GM19239 (cell line): ENCODE results near the gene HIF1A.
"Not testable (repeated sequence)": the region's sequence is repeated elsewhere in the genome, so short reads cannot be mapped to it uniquely, and the experiment has no call there.

Experiments
- DNase-seq: peaks from one replicate; pipeline ENCODE4 v3.0.0; 2011; ENCODE audit warnings: low spot score; ENCODE audit not compliant: insufficient read length
- FAIRE-seq: peaks from 2 replicates; lab custom pipeline; 2011; peaks lifted over from hg19 to GRCh38; lab: Jason Lieb, UNC

HIF1A gene

DNA sequence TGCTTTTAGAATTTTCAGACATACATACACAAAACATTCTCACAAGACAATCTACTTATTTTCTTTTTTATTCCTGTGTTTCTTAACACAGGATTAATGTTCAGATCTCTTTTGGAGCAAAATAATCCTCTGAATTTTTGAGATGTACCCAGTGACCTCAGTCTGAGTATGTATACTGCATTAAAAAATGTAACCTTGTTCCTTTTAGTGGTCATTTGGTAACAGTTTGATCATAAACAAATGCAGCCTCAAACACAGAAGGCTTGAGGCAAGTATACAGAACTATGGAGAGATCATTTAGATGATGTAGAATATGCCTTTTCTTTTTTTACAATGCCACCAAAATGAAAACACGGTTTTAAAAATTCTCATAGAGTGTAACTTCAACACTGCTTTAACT is 9.7 kb downstream of the HIF1A start:
- FAIRE-seq: peak; percentile 65
- no peak for DNase-seq

DNA sequence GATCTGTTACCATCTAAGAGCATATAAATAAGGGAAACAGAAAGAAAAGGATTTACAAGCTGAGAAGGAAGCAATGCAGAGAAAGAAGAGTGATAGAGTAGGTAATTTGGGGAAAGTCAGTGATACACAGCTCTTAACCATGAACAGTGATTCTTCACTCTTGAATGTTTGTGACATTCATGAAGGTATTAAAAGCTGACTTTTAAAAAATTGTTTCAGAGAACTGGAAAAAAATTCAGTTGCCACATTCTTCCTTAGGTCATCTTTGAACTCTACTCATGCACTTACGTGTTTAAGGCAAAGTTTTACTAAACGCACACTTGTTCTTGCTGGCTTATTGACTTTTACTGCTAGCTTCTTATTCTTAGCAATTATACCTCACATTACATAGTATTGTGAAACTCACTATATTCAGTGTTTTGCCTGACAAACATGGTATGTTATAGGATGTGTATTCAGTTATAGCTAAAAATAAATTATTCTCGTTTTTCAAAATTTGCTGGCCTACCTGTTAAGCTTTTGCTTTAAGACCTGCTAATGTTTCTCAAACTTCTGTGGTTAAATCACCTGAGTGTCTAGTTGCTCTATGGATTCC is 10.9 kb downstream of the HIF1A start:
- DNase-seq (no peak), FAIRE-seq (peak; percentile 85)

DNA sequence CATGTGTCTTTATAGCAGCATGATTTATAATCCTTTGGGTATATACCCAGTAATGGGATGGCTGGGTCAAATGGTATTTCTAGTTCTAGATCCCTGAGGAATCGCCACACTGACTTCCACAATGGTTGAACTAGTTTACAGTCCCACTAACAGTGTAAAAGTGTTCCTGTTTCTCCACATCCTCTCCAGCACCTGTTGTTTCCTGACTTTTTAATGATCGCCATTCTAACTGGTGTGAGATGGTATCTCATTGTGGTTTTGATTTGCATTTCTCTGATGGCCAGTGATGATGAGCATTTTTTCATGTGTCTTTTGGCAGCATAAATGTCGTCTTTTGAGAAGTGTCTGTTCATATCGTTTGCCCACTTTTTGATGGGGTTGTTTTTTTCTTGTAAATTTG is 12.5 kb downstream of the HIF1A start:
- not testable (repeated sequence) for DNase-seq, FAIRE-seq

DNA sequence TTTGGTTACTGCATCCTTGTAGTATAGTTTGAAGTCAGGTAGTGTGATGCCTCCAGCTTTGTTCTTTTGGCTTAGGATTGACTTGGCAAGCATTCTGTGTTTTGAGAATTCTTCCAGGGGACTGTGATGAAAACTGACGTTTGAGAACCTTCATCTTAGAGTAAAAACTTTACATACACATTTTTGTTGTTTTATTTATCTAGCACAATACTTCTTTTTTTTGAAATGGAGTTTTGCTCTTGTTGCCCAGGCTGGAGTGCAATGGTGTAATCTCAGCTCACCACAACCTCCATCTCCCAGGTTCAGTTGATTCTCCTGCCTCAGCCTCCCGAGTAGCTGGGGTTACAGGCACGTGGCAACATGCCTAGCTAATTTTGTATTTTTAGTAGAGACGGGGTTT is 13.4 kb downstream of the HIF1A start:
- DNase-seq, FAIRE-seq: not testable (repeated sequence)

DNA sequence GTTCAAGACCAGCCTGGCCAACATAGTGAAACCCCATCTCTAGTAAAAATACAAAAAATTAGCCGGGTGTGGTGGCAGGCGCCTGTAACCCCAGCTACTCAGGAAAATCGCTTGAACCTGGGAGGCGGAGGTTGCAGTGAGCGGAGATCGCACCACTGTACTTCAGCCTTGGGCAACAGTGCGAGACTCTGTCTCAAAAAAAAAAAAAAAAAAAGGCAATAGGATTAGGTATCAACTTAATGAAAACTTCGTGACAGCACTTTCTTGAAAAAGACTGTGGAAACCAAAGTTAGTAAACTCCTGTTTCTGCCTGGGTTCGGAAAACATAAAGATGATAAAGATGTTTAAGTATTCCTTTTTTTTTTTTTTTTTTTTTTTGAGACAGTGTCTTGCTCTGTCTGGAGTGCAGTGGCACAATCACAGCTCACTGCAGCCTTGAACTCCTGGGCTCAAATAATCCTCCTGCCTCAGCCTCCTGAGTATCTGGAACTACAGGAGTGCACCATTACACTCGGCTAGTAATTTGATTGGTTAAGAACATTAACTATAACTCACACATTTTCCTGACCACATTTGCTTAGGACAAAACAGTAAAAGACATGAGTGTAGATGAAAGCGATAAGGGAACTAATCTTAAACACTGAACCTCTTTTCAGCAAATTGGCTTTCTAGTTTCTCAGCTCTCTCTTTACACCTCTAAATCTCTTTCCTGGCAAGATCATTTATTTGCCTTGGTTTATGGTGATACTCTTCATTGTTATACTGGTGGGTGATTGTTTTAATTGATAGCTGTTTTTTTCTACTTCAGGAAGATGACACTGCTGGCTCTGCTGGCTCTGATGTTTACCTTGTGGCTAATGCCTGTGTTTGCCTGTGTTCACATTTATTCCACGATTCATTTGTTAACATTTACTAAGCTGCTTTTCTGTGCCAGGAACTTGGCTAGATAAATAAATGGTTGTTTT is 15.8 kb downstream of the HIF1A start:
- DNase-seq: no peak
- FAIRE-seq: peak; percentile 21

DNA sequence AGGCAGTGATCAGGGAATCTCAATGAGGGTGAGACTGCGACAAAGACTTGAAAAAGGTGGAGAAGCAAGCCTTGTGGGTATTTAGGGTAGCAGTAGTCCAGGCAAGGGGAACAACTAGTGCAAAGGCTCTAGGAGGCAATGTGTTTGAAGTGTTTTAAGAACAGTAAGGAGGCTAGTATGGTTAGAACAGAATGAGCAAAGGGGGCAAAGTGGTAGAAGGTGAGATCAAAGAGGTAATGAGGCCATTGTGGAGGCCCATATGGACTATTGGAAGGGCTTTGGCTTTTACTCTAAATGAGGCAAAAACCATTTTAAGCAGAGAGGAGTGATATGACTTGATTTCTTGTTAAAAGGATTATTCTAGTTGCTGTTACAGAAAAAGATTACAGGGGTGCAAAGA is 16.8 kb downstream of the HIF1A start:
- FAIRE-seq: peak; percentile 26
- no peak for DNase-seq

DNA sequence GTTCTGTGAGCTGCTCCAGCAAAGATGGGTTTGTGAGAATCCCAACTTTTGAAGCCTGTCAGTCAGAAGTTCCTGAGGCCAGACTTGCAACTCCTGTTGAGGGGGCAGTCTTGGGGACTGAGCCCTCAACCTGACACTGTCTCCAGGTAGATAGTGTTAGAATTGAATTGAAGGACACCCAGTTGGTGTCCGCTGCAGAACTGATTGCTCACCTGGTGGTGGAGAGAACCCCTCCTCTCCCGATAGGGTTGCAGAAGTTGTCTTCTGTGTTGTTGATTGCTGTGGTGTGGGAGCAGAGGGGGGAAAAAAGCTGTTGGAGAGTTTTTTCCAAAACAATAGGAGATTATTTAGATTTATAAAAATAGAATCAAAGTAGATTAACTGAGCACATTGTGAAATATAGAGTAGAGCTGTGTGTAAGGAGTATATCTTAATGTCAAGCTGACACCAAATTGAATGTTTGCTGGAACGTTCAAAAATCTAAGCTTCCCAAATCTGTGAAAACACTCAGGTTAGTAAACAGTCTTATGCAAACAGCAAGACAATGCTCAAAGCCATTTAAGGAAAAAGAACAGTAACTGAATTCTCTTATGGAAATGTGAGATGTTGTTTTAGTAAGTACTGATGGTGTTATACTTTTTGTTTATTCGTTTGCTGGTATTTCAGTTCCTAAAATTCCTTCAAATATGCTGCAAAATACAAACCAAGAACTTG is 18.6 kb downstream of the HIF1A start:
- no peak for DNase-seq
- no peak for FAIRE-seq

DNA sequence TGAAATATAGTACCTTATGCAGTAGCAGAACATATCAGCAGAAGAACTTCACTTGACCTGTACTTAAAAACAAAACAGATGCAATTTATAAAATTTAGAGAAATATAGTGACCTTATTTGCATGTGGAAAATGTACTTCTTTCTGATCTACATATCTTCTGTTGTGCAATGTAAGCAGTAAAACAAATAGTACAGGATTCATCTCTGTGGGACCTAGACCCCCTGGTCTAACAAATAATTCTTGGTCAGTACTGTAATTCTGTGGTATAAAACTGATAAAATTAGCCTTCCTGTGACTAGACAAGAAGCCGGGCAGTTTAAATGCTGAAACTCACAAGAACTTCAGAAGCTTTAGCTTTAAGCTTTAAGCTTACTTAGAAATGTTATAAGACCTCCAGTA is 21.6 kb downstream of the HIF1A start:
- FAIRE-seq (peak; percentile 21), DNase-seq (no peak)

DNA sequence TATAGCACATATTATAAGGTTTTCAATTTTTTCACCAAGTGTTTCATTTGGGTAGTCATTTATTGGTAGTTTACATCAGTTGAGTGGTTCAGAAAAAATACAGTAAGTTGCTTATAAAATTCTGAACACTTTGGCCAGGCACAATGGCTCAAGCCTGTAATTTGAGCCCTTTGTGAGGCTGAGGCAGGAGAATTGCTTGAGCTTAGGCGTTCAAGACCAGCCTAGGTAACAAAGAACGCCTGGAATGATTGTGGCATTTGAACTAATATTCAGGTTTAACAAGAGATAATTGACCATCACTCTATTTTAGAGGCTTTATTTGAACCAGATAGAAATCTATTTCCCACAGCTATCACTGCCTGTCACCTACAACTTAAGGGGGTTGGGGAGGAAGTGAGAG is 22.7 kb downstream of the HIF1A start:
- FAIRE-seq (peak; percentile 53), DNase-seq (no peak)

DNA sequence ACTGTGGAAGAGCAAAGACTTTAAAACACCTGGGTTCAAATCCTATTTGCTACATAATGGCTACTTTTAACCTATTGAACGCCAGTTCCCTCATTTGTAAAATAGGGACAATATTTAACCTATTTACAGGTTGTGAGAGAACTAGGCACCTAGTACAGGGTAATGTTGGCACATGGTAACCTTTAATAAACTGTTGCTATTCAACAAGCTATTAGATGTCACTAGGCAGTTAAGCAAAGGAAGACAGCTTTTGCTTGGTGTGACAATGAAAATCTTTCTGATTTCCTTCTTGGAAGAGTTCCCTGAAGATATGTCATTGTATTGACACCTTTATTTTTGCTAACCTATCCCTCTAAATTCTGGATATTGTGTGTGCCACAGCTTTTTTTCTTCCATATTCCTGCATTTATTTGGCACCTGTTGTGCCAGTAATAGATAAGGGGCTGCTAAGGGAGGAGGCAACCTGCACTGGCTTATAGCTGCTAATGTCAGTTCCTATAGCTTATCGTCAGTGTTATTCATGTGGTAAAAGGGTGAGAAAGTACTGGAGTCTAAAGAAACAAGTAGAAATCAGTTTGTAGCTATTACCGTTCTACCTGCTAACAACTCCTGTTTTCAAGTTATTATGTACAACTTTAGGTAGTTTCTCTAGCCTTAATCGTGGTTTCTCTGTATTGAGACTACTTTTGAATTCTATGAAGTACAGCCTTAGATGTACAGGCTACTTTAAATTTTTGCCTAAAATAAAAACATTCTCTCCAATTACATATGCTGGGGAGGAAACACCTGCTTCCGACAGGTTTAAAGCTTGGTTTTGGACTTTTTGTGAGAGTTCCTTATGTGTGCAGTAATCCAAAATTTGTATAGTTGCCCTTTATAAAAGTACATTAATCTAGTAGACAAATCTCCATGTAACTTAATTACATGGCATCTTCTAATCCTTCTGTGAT is 24.3 kb downstream of the HIF1A start:
- no peak for DNase-seq
- peak; percentile 76 for FAIRE-seq

DNA sequence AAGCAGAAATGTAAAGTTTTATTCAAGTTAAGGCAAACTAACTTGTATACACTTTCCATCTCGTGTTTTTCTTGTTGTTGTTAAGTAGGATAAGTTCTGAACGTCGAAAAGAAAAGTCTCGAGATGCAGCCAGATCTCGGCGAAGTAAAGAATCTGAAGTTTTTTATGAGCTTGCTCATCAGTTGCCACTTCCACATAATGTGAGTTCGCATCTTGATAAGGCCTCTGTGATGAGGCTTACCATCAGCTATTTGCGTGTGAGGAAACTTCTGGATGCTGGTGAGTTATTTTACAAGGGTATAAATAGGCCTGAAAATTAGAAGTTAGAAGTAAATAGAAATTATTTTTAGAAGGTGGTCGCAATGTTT is 25.0 kb downstream of the HIF1A start:
- DNase-seq: no peak
- FAIRE-seq: peak; percentile 73

DNA sequence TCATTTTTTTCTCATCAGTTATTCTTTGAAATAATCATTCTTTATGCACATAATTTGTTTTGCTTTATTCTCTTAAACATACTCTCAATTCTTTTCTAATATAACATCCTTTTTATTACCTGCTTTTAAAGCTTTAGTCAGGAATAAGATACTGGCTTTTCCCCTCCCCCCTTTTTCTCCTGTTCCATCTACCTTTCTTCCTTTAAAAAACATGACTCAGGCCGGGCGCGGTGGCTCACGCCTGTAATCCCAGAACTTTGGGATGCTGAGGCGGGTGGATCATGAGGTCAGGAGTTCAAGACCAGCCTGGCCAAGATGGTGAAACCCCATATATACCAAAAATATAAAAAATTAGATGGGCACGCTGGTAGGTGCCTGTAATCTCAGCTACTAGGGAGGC is 25.4 kb downstream of the HIF1A start:
- DNase-seq: no peak
- no peak for FAIRE-seq

DNA sequence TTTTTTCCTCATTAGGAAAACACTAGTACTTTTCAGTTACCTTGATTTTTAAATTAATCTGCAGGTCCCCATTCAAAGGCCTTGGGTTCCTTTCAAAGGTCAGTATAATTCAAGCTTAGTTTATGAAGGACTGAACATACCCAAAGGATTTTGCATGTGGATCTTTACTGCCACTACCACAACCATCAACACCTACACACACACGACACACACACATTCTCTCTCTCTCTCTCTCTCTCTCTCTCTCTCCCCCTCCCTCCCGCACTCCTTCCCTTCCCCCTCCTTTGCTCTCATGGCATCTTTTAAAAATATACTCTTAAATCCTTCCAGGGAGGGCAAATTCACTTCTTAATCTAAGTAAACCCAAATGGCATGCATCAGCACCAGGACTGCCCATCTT is 28.8 kb downstream of the HIF1A start:
- FAIRE-seq (no peak), DNase-seq (no peak)

DNA sequence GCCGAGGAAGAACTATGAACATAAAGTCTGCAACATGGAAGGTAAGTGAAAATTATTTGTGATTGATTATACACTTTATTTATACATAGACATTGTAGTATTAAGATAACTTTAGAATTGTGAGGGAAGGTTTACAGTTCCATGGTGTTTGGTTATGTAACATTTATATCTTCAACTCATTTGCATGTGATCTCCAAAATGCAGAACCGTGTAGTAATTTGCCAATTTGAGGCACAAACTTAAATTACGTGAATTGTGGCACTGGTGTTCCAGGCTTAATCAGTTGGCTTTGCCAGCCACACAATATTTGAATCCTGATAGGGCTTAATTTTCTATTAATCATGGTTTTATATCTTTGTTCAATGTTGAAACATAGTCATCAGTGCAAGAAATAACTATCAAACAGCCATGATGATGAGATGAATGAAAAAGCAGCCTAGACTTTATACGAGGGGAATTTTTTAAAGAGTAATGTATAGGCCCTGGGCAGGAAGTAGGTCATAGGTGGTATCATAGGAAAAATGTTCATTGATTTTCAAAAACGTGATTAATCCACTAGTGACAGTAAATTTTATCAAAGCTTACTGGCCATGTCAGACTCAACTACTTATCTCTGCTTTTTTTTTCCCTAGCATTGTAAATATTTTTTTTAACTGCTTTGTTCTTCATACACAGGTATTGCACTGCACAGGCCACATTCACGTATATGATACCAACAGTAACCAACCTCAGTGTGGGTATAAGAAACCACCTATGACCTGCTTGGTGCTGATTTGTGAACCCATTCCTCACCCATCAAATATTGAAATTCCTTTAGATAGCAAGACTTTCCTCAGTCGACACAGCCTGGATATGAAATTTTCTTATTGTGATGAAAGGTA is 31.7 kb downstream of the HIF1A start:
- DNase-seq (no peak), FAIRE-seq (no peak)

DNA sequence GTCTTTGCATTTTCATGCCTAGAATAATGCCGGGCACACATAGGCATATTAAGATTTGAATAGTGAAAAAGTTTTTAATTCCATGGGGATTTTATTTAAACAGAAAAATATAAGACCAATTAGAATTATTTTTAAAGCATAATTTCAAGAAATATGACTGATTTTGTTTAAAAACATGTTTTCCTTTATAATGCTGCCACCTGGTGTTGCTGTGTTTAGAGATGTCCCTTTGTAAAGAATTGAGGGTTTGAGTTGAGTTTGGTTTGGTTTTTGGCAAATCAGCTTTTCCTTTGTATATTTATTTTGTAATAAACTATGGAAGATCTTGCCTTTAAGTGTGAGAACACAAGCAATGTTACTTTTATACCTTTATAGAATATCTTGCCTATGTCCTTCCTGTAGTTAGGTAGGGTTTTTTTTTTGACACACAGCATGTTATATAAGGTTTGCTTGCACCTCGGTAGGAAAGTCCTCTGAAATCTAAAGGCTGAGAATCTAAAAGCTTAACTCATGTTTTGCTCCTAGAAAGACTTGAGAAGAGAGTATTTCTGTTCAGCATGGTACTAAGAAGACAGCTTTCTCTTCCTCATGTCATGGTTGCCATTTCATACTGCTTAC is 35.6 kb downstream of the HIF1A start:
- FAIRE-seq (peak; percentile 76), DNase-seq (no peak)

DNA sequence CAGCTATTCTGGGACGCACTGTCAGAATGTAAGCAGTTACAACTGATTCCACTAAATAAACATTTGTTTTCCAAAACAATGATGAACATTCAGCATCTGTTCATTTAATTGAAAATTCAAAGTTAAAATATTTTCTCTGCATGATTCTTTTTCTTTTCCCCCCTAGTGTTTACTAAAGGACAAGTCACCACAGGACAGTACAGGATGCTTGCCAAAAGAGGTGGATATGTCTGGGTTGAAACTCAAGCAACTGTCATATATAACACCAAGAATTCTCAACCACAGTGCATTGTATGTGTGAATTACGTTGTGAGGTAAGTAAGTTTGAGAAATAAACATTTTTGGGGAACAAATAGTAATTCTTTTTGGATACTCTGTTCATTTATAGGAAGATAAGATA is 38.7 kb downstream of the HIF1A start:
- DNase-seq (no peak), FAIRE-seq (no peak)

DNA sequence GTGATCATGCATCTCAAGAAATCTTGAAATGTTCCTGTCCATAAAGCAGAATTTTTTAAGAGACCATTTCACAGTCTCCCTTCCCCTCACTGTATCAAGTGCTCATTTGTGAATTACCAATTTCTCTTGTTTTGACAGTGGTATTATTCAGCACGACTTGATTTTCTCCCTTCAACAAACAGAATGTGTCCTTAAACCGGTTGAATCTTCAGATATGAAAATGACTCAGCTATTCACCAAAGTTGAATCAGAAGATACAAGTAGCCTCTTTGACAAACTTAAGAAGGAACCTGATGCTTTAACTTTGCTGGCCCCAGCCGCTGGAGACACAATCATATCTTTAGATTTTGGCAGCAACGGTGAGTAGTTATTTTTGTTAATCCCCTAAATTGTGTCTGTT is 41.4 kb downstream of the HIF1A start:
- no peak for FAIRE-seq
- no peak for DNase-seq

DNA sequence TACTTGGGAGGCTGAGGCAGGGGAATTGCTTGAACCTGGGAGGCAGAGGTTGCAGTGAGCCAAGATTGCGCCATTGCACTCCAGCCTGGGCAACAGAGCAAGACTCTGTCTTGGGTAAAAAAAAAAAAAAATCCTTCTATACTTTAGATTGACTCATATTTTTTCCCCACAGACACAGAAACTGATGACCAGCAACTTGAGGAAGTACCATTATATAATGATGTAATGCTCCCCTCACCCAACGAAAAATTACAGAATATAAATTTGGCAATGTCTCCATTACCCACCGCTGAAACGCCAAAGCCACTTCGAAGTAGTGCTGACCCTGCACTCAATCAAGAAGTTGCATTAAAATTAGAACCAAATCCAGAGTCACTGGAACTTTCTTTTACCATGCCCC is 42.6 kb downstream of the HIF1A start:
- DNase-seq (no peak), FAIRE-seq (no peak)

DNA sequence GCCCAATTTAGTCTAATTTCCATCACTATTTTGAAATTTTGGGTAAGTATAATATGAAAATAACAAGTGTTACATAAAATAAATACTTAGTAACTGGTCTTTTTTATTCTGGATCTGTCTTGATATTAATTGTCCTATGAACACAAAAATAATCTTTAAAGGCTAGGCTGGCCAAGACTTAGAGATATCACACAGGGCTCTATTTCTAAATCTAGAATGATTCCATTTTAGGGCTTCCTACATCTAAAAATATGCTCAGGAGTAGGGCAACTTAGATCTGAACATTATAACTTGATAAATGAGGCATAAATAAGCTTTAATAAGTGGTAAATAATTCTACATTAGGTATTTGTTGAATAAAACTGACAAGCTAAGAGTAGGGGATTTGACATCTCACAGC is 43.8 kb downstream of the HIF1A start:
- no peak for FAIRE-seq
- DNase-seq: no peak
